Measurements from ENCODE around the gene PRUNE2. TPM values are rescaled to one million over a fixed set of nuclear protein-coding genes. Genes with fewer than 3 reads are reported as not detected.

PRUNE2 gene
- total RNA-seq, 1 experiment from 2014 or later: 0.59 TPM

- DNase-seq (ENCODE audit: low read depth, low spot score): no peak
- no peaks in the 10 kb centered on the region for H3K36me3 ChIP-seq (ENCODE audit: control insufficient read depth in 1 of 2, insufficient read depth in 2 of 2, low read length in 2 of 2)
- BruUV-seq (replicated peaks): no TSS peak
- H3K4me2 ChIP-seq (ENCODE audit: low read length): no peak overlapping the region
- H3K4me3 ChIP-seq (replicated peaks in 1 of 2; ENCODE audit: low read depth in 1 of 2, low read length in 2 of 2): no peak overlapping the region
- H3K4me1 ChIP-seq (ENCODE audit: control insufficient read depth in 1 of 2, insufficient read depth in 2 of 2, low read length in 2 of 2): no peaks in the 10 kb centered on the region
- CTCF ChIA-PET: no interaction called here
- ATAC-seq: no peak
- no peak overlapping the region for H3K9ac ChIP-seq (ENCODE audit: low read length)
- no peak overlapping the region for H2AFZ ChIP-seq (ENCODE audit: low read depth, low read length, poor library complexity, severe bottlenecking)
- no peaks in the 10 kb centered on the region for H3K9me2 ChIP-seq (ENCODE audit: insufficient read depth)
- peaks cover 23% of the 10 kb centered on the region for H3K27me3 ChIP-seq (ENCODE audit: insufficient read depth, low read length)
- H3K27ac ChIP-seq (ENCODE audit: low read depth, low read length): no peak overlapping the region
- no peaks in the 10 kb centered on the region for H3K79me2 ChIP-seq (ENCODE audit: insufficient read depth, low read length)
- H3K9me3 ChIP-seq (ENCODE audit: control insufficient read depth in 1 of 2, insufficient read depth in 1 of 2, low read depth in 1 of 2, low read length in 2 of 2): no peaks in the 10 kb centered on the region
- POLR2A ChIA-PET: no interaction called here
- TF ChIP-seq ZNF274 (IDR thresholded peaks at IDR 0.05; ENCODE audit: low read depth, low read length) (no peak), ZFX (IDR thresholded peaks at IDR 0.05) (no peak), CTCF (IDR thresholded peaks at IDR 0.05 in 2 of 3, conservative IDR thresholded peaks at IDR 0.05 in 1 of 3; ENCODE audit: borderline replicate concordance in 1 of 3, insufficient read depth in 1 of 3, low read depth in 2 of 3, low read length in 2 of 3) (no peak), JUND (IDR thresholded peaks at IDR 0.05) (no peak), YY1 (IDR thresholded peaks at IDR 0.05; ENCODE audit: extremely low read depth, insufficient replicate concordance, low read depth, low read length) (no peak), SP1 (IDR thresholded peaks at IDR 0.05; ENCODE audit: low read depth) (no peak), ATF3 (IDR thresholded peaks at IDR 0.05) (no peak), POLR2AphosphoS5 (IDR thresholded peaks at IDR 0.05; ENCODE audit: low read depth, low read length) (no peak), EGR1 (IDR thresholded peaks at IDR 0.05; ENCODE audit: low read depth) (no peak), POLR2A (IDR thresholded peaks at IDR 0.05; ENCODE audit: borderline replicate concordance, extremely low read depth, insufficient read depth, insufficient read length) (no peak), RAD21 (IDR thresholded peaks at IDR 0.05; ENCODE audit: low read depth) (no peak), MAX (IDR thresholded peaks at IDR 0.05) (no peak), EZH2 (IDR thresholded peaks at IDR 0.05) (no peak), ZBTB33 (IDR thresholded peaks at IDR 0.05; ENCODE audit: extremely low read depth, insufficient replicate concordance, low read length) (no peak)
- RAD21 ChIA-PET (ENCODE audit: low non-redundant PET in 1 of 2, low total read pairs in 2 of 2, uncharacterized antibody in 2 of 2, unreplicated experiment in 2 of 2): no interaction called here
- intact Hi-C loops (cut with micrococcal nuclease): no loop called here
- H4K20me1 ChIP-seq (ENCODE audit: insufficient read depth): no peaks in the 10 kb centered on the region
These were observed 297.2 kb downstream of the PRUNE2 start for GRCh38 chr9:76608575-76609273.

All from HCT116 (cell line).